Neural progenitor cell (in vitro differentiated cells): ENCODE data around the gene C2orf78. TPM values are rescaled to one million over a fixed set of nuclear protein-coding genes. Genes with fewer than 3 reads are reported as not detected.

Source experiments
- DNase-seq: peaks from one replicate; pipeline ENCODE4 v3.0.0-alpha.2; 2016; ENCODE audit warnings: low spot score
- H2AFZ ChIP-seq: fragments of 200-600 bp; sonication (generic); replicated peaks from 2 replicates; pipeline ENCODE4 v1.6.1; 2016; ENCODE audit warnings: antibody characterized with exemption
- H3F3A ChIP-seq: fragments of 200-600 bp; sonication (generic); 2 replicates; pipeline ENCODE4 v1.6.1; 2016; ENCODE audit warnings: antibody characterized with exemption, low read depth
- H3K27ac ChIP-seq: fragments of 200-600 bp; sonication (generic); 2 replicates; pipeline ENCODE4 v1.5.1; 2016; ENCODE audit warnings: mild to moderate bottlenecking
- H3K27me3 ChIP-seq: fragments of 200-600 bp; sonication (generic); 2 replicates; pipeline ENCODE4 v1.6.1; 2016; ENCODE audit warnings: mild to moderate bottlenecking, moderate library complexity
- H3K36me3 ChIP-seq: fragments of 200-600 bp; sonication (generic); 2 replicates; pipeline ENCODE4 v1.5.1; 2016
- H3K4me1 ChIP-seq: fragments of 200-600 bp; sonication (generic); 2 replicates; pipeline ENCODE4 v1.6.1; 2016; ENCODE audit warnings: mixed run types
- H3K4me2 ChIP-seq: fragments of 200-600 bp; sonication (generic); 2 replicates; pipeline ENCODE4 v1.6.1; 2016
- H3K4me3 ChIP-seq: fragments of 200-600 bp; sonication (generic); 2 replicates; pipeline ENCODE4 v1.5.1; 2016
- H3K79me2 ChIP-seq: fragments of 200-600 bp; sonication (generic); 2 replicates; pipeline ENCODE4 v1.6.1; 2016; ENCODE audit warnings: low read depth
- H3K9ac ChIP-seq: fragments of 200-600 bp; sonication (generic); 2 replicates; pipeline ENCODE4 v1.6.1; 2016
- H3K9me3 ChIP-seq: fragments of 200-600 bp; sonication (generic); 2 replicates; pipeline ENCODE4 v1.5.1; 2016; ENCODE audit warnings: low read depth
- H4K20me1 ChIP-seq: fragments of 200-600 bp; sonication (generic); 2 replicates; pipeline ENCODE4 v1.6.1; 2016; ENCODE audit warnings: low read depth
- H3K27ac Mint-ChIP-seq: 3 replicates; pipeline ENCODE4 v1.8.0; 2021; ENCODE audit warnings: mixed read lengths
- H3K27me3 Mint-ChIP-seq: 2 replicates; pipeline ENCODE4 v1.8.0; 2022; ENCODE audit warnings: low read depth, mild to moderate bottlenecking, inconsistent platforms, moderate library complexity, mixed read lengths; ENCODE audit not compliant: insufficient read depth
- H3K36me3 Mint-ChIP-seq: 3 replicates; pipeline ENCODE4 v1.8.0; 2021; ENCODE audit warnings: mixed read lengths
- H3K4me1 Mint-ChIP-seq: 3 replicates; pipeline ENCODE4 v1.8.0; 2021; ENCODE audit warnings: mixed read lengths
- H3K4me3 Mint-ChIP-seq: 3 replicates; pipeline ENCODE4 v1.8.0; 2021; ENCODE audit warnings: mild to moderate bottlenecking, moderate library complexity, mixed read lengths
- H3K9me3 Mint-ChIP-seq: 3 replicates; pipeline ENCODE4 v1.8.0; 2020; ENCODE audit warnings: mixed read lengths
- EZH2 ChIP-seq: fragments of 200-600 bp; sonication (generic); IDR thresholded peaks from 2 replicates; pipeline ENCODE4 v1.6.1; 2017; ENCODE audit warnings: antibody characterized with exemption, mild to moderate bottlenecking, moderate library complexity
- EZH2phosphoT487 ChIP-seq: fragments of 200-600 bp; sonication (generic); IDR thresholded peaks from 2 replicates; pipeline ENCODE4 v1.6.1; 2017; ENCODE audit warnings: antibody characterized with exemption
- total RNA-seq: library from RNA; depleted of rRNA; stranded (reverse); fragments of >200 nt; gene quantifications from 2 replicates; pipeline ENCODE4 v1.2.3, GENCODE V29; 2015; ENCODE audit warnings: low replicate concordance
- TF ChIP-seq, protein P1 (sequence below): fragments of 200-600 bp; sonication (generic); IDR thresholded peaks from 2 replicates; pipeline ENCODE4 v1.5.1; 2017; ENCODE audit warnings: antibody characterized with exemption, mild to moderate bottlenecking

C2orf78 gene
- total RNA-seq, 1 donor from 2014 or later = 0.21 TPM

DNA sequence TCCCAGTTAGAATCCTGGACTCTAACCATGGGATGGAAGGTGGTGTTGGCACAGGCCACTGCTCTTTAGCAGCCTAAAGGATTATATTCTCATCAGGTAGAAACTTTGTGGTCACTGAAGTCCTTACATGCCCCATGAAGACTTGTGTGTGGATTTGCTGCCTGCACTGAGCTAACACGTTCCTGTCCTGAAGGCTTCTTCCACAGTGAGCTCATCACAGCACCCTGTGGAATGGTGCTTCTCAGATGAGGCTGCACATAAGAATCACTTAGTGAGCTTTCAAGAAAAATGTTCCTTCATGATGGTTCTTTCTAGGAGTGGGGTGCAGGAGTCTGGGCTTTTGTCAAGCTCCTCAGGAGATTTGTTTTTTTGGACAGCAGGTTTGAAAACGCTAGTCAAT, 71.5 kb downstream of the C2orf78 start:
- H3K27me3 Mint-ChIP-seq = no peaks in the 10 kb centered on the region
- no peak overlapping the region for H3K9ac ChIP-seq
- no peaks in the 10 kb centered on the region for H3K9me3 ChIP-seq
- DNase-seq = no peak
- no peak overlapping the region for H3K4me3 Mint-ChIP-seq
- no peak overlapping the region for H3K4me3 ChIP-seq
- no peak overlapping the region for H3K27ac Mint-ChIP-seq
- no peaks in the 10 kb centered on the region for H3K79me2 ChIP-seq
- TF ChIP-seq, protein P1, sequence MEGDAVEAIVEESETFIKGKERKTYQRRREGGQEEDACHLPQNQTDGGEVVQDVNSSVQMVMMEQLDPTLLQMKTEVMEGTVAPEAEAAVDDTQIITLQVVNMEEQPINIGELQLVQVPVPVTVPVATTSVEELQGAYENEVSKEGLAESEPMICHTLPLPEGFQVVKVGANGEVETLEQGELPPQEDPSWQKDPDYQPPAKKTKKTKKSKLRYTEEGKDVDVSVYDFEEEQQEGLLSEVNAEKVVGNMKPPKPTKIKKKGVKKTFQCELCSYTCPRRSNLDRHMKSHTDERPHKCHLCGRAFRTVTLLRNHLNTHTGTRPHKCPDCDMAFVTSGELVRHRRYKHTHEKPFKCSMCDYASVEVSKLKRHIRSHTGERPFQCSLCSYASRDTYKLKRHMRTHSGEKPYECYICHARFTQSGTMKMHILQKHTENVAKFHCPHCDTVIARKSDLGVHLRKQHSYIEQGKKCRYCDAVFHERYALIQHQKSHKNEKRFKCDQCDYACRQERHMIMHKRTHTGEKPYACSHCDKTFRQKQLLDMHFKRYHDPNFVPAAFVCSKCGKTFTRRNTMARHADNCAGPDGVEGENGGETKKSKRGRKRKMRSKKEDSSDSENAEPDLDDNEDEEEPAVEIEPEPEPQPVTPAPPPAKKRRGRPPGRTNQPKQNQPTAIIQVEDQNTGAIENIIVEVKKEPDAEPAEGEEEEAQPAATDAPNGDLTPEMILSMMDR = no peak
- TF ChIP-seq EZH2phosphoT487 = no peak
- TF ChIP-seq EZH2 = no peak
- H3K27me3 ChIP-seq = no peaks in the 10 kb centered on the region
- no peaks in the 10 kb centered on the region for H3F3A ChIP-seq
- peaks cover 11% of the 10 kb centered on the region for H3K36me3 ChIP-seq
- no peak overlapping the region for H3K4me2 ChIP-seq
- H3K27ac ChIP-seq = no peak overlapping the region
- peaks cover 30% of the 10 kb centered on the region for H3K36me3 Mint-ChIP-seq
- no peak overlapping the region for H2AFZ ChIP-seq
- H3K4me1 ChIP-seq = no peaks in the 10 kb centered on the region
- H4K20me1 ChIP-seq = no peaks in the 10 kb centered on the region
- H3K9me3 Mint-ChIP-seq = no peaks in the 10 kb centered on the region
- H3K4me1 Mint-ChIP-seq = no peaks in the 10 kb centered on the region

DNA sequence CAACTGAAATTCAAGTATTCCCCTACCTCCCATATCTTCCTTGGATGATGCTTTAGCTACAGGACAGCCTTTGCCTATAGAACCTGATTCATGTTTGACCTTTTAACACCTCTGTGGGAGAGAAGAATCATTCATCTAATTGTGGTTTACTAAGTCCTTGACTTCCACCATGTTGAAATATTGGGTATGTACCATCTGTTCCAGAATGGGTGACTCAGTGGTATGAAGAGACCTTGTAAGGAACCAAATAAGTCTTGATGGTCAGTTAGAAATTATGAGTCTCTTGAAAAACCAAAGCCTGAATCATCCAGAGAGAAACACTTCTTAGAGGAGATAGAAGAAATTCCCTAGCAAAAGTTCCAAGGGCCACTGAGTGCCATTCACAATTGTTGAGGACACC, 72.2 kb downstream of the C2orf78 start:
- peaks cover 30% of the 10 kb centered on the region for H3K36me3 Mint-ChIP-seq

DNA sequence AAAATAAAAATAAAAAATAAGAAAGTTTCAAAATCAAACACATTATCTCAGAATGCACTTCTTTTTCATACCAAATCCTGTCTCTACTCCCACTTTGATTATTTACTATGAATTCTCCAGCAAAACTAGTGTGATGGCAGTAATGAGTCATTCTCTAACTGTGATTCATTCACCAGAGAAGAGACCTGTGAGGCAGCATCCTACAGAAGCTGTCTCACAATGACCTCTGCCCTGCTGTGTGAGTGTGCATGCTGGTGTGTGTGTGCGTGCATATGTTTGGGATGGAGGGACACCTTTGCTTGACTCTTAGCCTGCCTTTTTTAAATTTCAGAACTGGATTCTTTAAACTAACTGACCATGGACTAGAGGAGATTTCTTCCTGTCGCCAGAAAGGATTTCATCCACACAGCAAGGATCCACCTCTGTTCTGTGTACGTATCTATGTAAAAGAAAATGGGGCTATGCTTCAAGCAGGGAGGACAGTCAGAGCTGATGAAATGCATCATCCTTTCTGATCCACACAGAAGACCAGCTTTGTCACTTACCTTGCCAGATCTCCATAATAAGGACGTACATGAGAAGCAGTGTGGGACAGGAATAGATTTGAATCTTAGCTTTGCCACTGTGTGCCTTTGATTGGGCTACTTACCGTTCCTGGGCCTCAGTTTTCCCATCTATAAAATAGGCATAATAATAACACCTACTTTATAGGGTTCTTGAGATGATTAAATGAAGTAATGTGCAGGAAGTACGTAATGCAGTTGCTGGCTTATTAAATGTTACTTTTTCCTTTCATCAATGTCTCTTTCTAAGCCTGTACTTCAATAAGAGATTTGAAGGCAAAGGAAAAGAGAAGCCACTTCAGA, 76.0 kb downstream of the C2orf78 start:
- Mint-ChIP-seq H3K4me3 (no peak overlapping the region), H3K27me3 (no peaks in the 10 kb centered on the region), H3K4me1 (no peaks in the 10 kb centered on the region), H3K9me3 (no peaks in the 10 kb centered on the region), H3K36me3 (peaks cover 38% of the 10 kb centered on the region), H3K27ac (no peak overlapping the region)
- Histone ChIP-seq H3K27me3 (no peaks in the 10 kb centered on the region), H4K20me1 (no peaks in the 10 kb centered on the region), H3K79me2 (no peaks in the 10 kb centered on the region), H3K4me1 (no peaks in the 10 kb centered on the region), H2AFZ (no peak overlapping the region), H3K4me3 (no peak overlapping the region), H3K9ac (no peak overlapping the region), H3K36me3 (peaks cover 12% of the 10 kb centered on the region), H3K4me2 (no peak overlapping the region), H3F3A (no peaks in the 10 kb centered on the region), H3K9me3 (no peaks in the 10 kb centered on the region), H3K27ac (no peak overlapping the region)
- no peak for DNase-seq
- TF ChIP-seq EZH2phosphoT487 = no peak
- TF ChIP-seq, protein P1 = no peak
- TF ChIP-seq EZH2 = no peak

More for the DNA sequence above, 72.2 kb downstream of the C2orf78 start:
- no peaks in the 10 kb centered on the region for H3K9me3 Mint-ChIP-seq
- Histone ChIP-seq H3F3A (no peaks in the 10 kb centered on the region), H3K27ac (no peak overlapping the region), H3K9ac (no peak overlapping the region), H2AFZ (no peak overlapping the region), H3K27me3 (no peaks in the 10 kb centered on the region), H3K4me1 (no peaks in the 10 kb centered on the region), H4K20me1 (no peaks in the 10 kb centered on the region), H3K79me2 (no peaks in the 10 kb centered on the region), H3K4me2 (no peak overlapping the region), H3K4me3 (no peak overlapping the region), H3K36me3 (peaks cover 12% of the 10 kb centered on the region), H3K9me3 (no peaks in the 10 kb centered on the region)
- H3K27me3 Mint-ChIP-seq = no peaks in the 10 kb centered on the region
- TF ChIP-seq EZH2 (no peak), EZH2phosphoT487 (no peak)
- TF ChIP-seq, protein P1 = no peak
- no peaks in the 10 kb centered on the region for H3K4me1 Mint-ChIP-seq
- no peak overlapping the region for H3K4me3 Mint-ChIP-seq
- no peak for DNase-seq
- no peak overlapping the region for H3K27ac Mint-ChIP-seq
